Spleen (tissue), 11 donors: ENCODE measurements around the gene DNAJC2. TPM values are rescaled to one million over a fixed set of nuclear protein-coding genes. Genes with fewer than 3 reads are reported as not detected.

ENCODE experiments used
- DNase-seq: peaks from one replicate; pipeline ENCODE4 v3.0.0-alpha.2; 2020
- H3K27ac ChIP-seq, 8 donors: fragments of 200-600 bp; sonication (generic) in 7 of 8; 1 replicate in 4 of 8; 2 replicates in 4 of 8; pipeline versions ENCODE4 v1.5.0 to v1.8.0; 2016 to 2021; ENCODE audit warnings: inconsistent platforms in 4 of 8, mild to moderate bottlenecking in 4 of 8, moderate library complexity in 1 of 8
- H3K27me3 ChIP-seq, 7 donors: fragments of 200-600 bp; sonication (generic) in 6 of 7; replicated peaks in 1 of 7; 1 replicate in 4 of 7; 2 replicates in 3 of 7; pipeline versions ENCODE4 v1.5.0 to v1.8.0; 2016 to 2021; ENCODE audit warnings: inconsistent platforms in 3 of 7, mild to moderate bottlenecking in 1 of 7
- H3K36me3 ChIP-seq, 6 donors: fragments of 200-600 bp; sonication (generic) in 5 of 6; 1 replicate in 4 of 6; 2 replicates in 2 of 6; pipeline versions ENCODE4 v1.5.0 to v1.8.0; 2016 to 2021; ENCODE audit warnings: inconsistent platforms in 2 of 6
- H3K4me1 ChIP-seq, 6 donors: fragments of 200-600 bp; sonication (generic) in 5 of 6; 1 replicate in 3 of 6; 2 replicates in 3 of 6; pipeline versions ENCODE4 v1.5.0 to v1.8.0; 2016 to 2021; ENCODE audit warnings: inconsistent platforms in 3 of 6
- H3K4me3 ChIP-seq, 8 donors: fragments of 200-600 bp; sonication (generic) in 7 of 8; 1 replicate in 4 of 8; 2 replicates in 4 of 8; pipeline versions ENCODE4 v1.5.0 to v1.8.0; 2016 to 2021; ENCODE audit warnings: inconsistent platforms in 4 of 8, mild to moderate bottlenecking in 4 of 8, moderate library complexity in 2 of 8
- H3K9me3 ChIP-seq, 8 donors: fragments of 200-600 bp; sonication (generic) in 7 of 8; 1 replicate in 4 of 8; 2 replicates in 4 of 8; pipeline versions ENCODE4 v1.5.0 to v1.8.0; 2016 to 2021; ENCODE audit warnings: inconsistent platforms in 4 of 8
- POLR2A ChIP-seq, 3 donors: fragments of 450-650 bp; IDR thresholded peaks; one replicate each; pipeline ENCODE4 v1.5.1; 2017; ENCODE audit warnings: antibody characterized with exemption in 3 of 3, mild to moderate bottlenecking in 1 of 3
- POLR2AphosphoS5 ChIP-seq, 3 donors: sonication (generic); formaldehyde crosslinking; IDR thresholded peaks; one replicate each; pipeline ENCODE4 v1.5.1; 2017; ENCODE audit warnings: antibody characterized with exemption in 3 of 3
- WGBS, 5 donors: extraction: QIAGEN DNeasy Blood & Tissue Kit in 3 of 5; methylation state at CpG; one replicate each; pipeline versions ENCODE4 v1.1.5 to v1.1.7; 2013 to 2018; 5-methylcytosine and 5-hydroxymethylcytosine counted together
- intact Hi-C: fragments of 100-400 bp; cut with DNase I; formaldehyde crosslinking; loops from one replicate; pipeline ENCODE4 v1.15.0; 2023; ENCODE audit warnings: low total_unique reads
- polyA plus RNA-seq, 3 donors: library from polyadenylated mRNA; stranded (reverse); fragments of 200-250 nt; gene quantifications; one replicate each; pipeline ENCODE4 v1.2.1, GENCODE V29; 2013
- total RNA-seq, 7 donors: library from RNA; depleted of rRNA in 3 of 7; stranded (reverse); fragments of >200 nt in 3 of 7; fragmentation: NEBNext Ultra II Directional in 4 of 7; extraction: Animal tissue kit (Norgen Biotek cat#: 25700) in 4 of 7; gene quantifications; one replicate each; pipeline versions ENCODE4 v1.1.0 to v1.2.1, GENCODE V29; 2016 to 2021
- TF ChIP-seq, protein P1 (sequence below), 11 experiments: fragments of 200-600 bp in 7 of 11; fragments of 450-650 bp in 4 of 11; sonication (generic) in 4 of 11; IDR thresholded peaks in 8 of 11; conservative IDR thresholded peaks in 3 of 11; 1 replicate in 7 of 11; 2 replicates in 4 of 11; pipeline versions ENCODE4 v1.4.0 to v1.8.0; 2016 to 2021; ENCODE audit warnings: antibody characterized with exemption in 11 of 11, inconsistent platforms in 4 of 11, mild to moderate bottlenecking in 1 of 11
- donor health status: healthy with polysubstance abuse.
- donor health status: DM: no; HTN: no; CAD: no; lungs with moderate emphysema.
- donor health status: DM: no; HTN: no; CAD: no.
- donor health status: Bipolar disorder and iron deficiency.
- donor health status: healthy.
- donor health status: DM: no; HTN: no; CAD: no.
- donor health status: DM: yes; HTN: yes; CAD: no.

The DNAJC2 gene
- total and polyA plus RNA-seq, 10 donors = 17.3 to 31.7 (median 24.6) TPM

DNA sequence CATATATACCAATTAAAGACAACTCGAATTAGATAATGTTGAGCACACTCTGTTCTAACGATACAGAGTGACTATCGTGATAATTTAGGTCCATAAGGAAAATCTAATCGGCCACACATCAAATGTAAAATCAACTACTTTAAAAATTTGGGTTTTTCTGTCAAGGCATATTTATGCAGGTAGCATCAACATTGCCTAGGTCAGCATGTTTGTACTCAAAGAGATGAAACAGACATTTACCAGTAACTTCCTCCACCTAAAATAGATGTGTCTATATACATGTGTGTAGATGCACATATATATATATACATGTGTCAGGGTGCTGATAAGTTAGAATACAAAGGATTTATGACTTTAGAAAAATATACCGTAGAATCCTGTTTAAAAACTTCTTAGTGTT is 24.9 kb upstream of the DNAJC2 start:
- H3K27ac ChIP-seq = no peak overlapping the region
- 95 to 98% (median 97%) methylated on average over 5 of the region's 5 CpGs for WGBS, 5 donors
- no peaks in the 10 kb centered on the region for H3K27me3 ChIP-seq
- no peak for DNase-seq
- H3K9me3 ChIP-seq = no peaks in the 10 kb centered on the region
- peaks cover 3 to 65% (median 53%) of the 10 kb centered on the region in 6 donors for H3K36me3 ChIP-seq
- H3K4me3 ChIP-seq = no peak overlapping the region
- no peak for TF ChIP-seq POLR2AphosphoS5 (IDR thresholded peaks at IDR 0.05)
- TF ChIP-seq POLR2A (IDR thresholded peaks at IDR 0.05) = no peak
- TF ChIP-seq, protein P1, sequence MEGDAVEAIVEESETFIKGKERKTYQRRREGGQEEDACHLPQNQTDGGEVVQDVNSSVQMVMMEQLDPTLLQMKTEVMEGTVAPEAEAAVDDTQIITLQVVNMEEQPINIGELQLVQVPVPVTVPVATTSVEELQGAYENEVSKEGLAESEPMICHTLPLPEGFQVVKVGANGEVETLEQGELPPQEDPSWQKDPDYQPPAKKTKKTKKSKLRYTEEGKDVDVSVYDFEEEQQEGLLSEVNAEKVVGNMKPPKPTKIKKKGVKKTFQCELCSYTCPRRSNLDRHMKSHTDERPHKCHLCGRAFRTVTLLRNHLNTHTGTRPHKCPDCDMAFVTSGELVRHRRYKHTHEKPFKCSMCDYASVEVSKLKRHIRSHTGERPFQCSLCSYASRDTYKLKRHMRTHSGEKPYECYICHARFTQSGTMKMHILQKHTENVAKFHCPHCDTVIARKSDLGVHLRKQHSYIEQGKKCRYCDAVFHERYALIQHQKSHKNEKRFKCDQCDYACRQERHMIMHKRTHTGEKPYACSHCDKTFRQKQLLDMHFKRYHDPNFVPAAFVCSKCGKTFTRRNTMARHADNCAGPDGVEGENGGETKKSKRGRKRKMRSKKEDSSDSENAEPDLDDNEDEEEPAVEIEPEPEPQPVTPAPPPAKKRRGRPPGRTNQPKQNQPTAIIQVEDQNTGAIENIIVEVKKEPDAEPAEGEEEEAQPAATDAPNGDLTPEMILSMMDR (IDR thresholded peaks at IDR 0.05 in 8 of 11, conservative IDR thresholded peaks at IDR 0.05 in 3 of 11) = no peak
- intact Hi-C loops = no loop called here
- H3K4me1 ChIP-seq = no peaks in the 10 kb centered on the region

DNA sequence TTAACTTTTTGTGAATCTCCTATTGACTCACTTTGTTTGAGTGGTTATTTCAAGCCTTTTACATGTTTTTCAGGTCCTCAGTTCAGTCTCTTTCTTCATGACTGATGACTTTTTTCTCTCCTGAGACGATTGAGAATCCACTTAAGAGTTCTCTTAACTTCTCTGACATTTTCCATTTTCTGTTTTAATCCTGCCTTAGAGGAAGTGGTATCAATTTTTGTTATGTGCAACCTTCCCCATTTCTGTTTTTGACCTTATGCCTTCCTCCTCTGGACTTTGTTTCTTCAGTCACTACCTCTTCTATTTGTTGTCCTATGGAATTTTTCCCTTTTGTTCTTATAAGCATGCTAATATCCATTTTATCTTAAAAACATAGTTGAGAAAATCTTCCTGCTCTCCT is 5.2 kb upstream of the DNAJC2 start:
- peaks cover 25 to 90% (median 70%) of the 10 kb centered on the region in 6 donors for H3K4me1 ChIP-seq
- TF ChIP-seq POLR2A (IDR thresholded peaks at IDR 0.05) (no peak), POLR2AphosphoS5 (IDR thresholded peaks at IDR 0.05) (no peak)
- TF ChIP-seq, protein P1 (IDR thresholded peaks at IDR 0.05 in 8 of 11, conservative IDR thresholded peaks at IDR 0.05 in 3 of 11) = no peak
- DNase-seq = no peak
- H3K36me3 ChIP-seq = peaks cover 0 to 42% (median 19%) of the 10 kb centered on the region in 6 donors
- intact Hi-C loops = no loop called here
- peak overlapping the region in 5 of 8 donors; percentile 66 to 91 (median 80) for H3K4me3 ChIP-seq
- H3K9me3 ChIP-seq = no peaks in the 10 kb centered on the region
- WGBS, 5 donors = 18 to 39% (median 24%) methylated on average over 1 of the region's 1 CpG
- H3K27ac ChIP-seq = peak overlapping the region in 5 of 8 donors; percentile 4 to 53 (median 28)
- H3K27me3 ChIP-seq = no peaks in the 10 kb centered on the region

DNA sequence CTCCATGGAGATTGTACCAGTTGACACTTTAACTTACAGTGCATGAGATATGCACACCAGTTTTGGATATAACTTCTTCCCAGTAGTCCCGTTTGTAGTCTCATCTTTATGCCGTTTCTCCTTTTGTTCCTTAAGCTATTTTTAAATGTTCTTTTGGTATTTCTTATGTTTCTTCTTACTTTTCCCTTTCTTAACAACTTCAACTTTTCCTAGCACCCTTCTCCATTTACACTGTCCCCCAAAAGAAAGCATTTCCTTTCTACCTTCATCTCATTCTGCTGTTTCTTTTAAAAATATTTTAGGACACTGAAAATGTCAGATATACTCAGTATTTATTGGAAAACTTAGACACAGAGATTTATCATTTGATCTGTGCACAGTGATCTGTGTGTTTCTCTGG is 4.4 kb upstream of the DNAJC2 start:
- TF ChIP-seq POLR2AphosphoS5 (IDR thresholded peaks at IDR 0.05) (no peak), POLR2A (IDR thresholded peaks at IDR 0.05) (no peak)
- TF ChIP-seq, protein P1 (IDR thresholded peaks at IDR 0.05 in 8 of 11, conservative IDR thresholded peaks at IDR 0.05 in 3 of 11) = no peak
- H3K9me3 ChIP-seq = no peaks in the 10 kb centered on the region
- H3K27ac ChIP-seq = peak overlapping the region in 3 of 8 donors; percentile 45 to 92 (median 90)
- peak overlapping the region in 7 of 8 donors; percentile 66 to 91 (median 76) for H3K4me3 ChIP-seq
- no peak for DNase-seq
- H3K27me3 ChIP-seq = no peaks in the 10 kb centered on the region
- H3K36me3 ChIP-seq = peaks cover 0 to 34% (median 11%) of the 10 kb centered on the region in 6 donors
- WGBS, 5 donors = 27 to 48% (median 36%) methylated on average over 2 of the region's 2 CpGs
- H3K4me1 ChIP-seq = peaks cover 25 to 92% (median 69%) of the 10 kb centered on the region in 6 donors
- intact Hi-C loops = no loop called here

DNA sequence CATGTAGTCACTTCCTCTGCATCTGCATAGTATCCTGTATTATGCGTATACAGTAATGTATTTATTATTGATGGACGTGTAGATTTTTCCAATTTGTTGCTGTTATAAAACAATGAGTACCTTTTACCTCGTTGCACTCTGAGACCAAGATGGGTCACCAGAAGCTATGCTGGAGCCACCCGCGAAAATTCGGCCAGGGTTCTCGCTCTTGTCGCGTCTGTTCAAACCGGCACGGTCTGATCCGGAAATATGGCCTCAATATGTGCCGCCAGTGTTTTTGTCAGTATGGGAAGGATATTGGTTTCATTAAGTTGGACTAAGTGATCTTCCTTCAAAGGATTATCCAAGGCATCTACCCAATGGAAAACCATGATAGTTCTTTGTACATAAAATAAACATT is 3.9 kb upstream of the DNAJC2 start:
- WGBS, 5 donors = 7 to 24% (median 9%) methylated on average over 13 of the region's 13 CpGs
- no peaks in the 10 kb centered on the region for H3K9me3 ChIP-seq
- intact Hi-C loops = no loop called here
- DNase-seq = no peak
- peaks cover 29 to 92% (median 71%) of the 10 kb centered on the region in 6 donors for H3K4me1 ChIP-seq
- TF ChIP-seq, protein P1 (IDR thresholded peaks at IDR 0.05 in 8 of 11, conservative IDR thresholded peaks at IDR 0.05 in 3 of 11) = no peak
- TF ChIP-seq POLR2A (IDR thresholded peaks at IDR 0.05) = no peak
- no peak for TF ChIP-seq POLR2AphosphoS5 (IDR thresholded peaks at IDR 0.05)
- peaks cover 0 to 29% (median 9%) of the 10 kb centered on the region in 6 donors for H3K36me3 ChIP-seq
- no peaks in the 10 kb centered on the region for H3K27me3 ChIP-seq
- H3K4me3 ChIP-seq = peak overlapping the region; percentile 66 to 91 (median 78)
- H3K27ac ChIP-seq = peak overlapping the region in 7 of 8 donors; percentile 53 to 94 (median 90)
